GM18507 (cell line): ENCODE results near the gene ALPI.

ENCODE experiments used
- DNase-seq: peaks from one replicate; pipeline ENCODE4 v3.0.0; 2011; ENCODE audit warnings: low read depth; ENCODE audit not compliant: insufficient read length; ENCODE audit errors: extremely low spot score
- FAIRE-seq: peaks from 2 replicates; lab custom pipeline; 2011; peaks lifted over from hg19 to GRCh38; lab: Jason Lieb, UNC

The ALPI gene

DNA sequence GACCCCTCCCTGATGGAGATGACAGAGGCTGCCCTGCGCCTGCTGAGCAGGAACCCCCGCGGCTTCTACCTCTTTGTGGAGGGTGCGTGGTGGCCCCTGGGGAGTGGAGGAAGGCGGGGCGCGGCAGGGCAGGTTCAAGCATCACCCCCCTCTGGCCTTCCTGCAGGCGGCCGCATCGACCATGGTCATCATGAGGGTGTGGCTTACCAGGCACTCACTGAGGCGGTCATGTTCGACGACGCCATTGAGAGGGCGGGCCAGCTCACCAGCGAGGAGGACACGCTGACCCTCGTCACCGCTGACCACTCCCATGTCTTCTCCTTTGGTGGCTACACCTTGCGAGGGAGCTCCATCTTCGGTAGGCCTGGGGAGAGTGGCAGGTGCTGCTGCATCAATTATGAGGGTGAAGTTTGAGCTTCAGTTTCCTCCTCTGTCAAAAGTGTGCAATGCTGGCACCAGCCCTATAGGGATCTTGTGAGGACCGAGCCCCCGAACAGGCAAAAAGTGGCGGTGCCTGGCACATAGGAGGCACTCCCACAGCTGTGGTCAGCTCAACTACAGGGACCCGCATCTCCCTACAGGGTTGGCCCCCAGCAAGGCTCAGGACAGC is 2.2 kb downstream of the ALPI start:
- no peak for DNase-seq
- no peak for FAIRE-seq

DNA sequence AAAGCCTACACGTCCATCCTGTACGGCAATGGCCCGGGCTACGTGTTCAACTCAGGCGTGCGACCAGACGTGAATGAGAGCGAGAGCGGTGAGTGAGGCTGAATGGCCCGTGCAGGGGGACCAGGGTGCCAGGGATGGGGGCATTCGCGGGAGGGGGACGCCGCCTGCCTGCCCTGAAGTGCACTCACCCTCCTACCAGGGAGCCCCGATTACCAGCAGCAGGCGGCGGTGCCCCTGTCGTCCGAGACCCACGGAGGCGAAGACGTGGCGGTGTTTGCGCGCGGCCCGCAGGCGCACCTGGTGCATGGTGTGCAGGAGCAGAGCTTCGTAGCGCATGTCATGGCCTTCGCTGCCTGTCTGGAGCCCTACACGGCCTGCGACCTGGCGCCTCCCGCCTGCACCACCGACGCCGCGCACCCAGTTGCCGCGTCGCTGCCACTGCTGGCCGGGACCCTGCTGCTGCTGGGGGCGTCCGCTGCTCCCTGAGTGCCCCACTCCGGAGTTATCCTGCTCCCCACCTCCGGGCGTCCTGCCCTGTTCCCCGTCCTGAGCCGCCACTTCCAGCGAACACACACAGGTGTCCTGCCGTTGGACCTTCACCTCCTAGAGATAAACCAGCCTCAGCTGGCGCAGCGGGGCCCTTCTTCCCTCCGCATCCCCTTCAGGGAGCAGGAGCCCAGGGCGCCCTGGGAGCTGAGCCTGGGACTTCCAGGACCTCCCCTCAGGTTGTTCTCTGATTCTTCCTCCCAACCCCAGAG is 2.9 kb downstream of the ALPI start:
- FAIRE-seq = no peak
- DNase-seq = no peak

DNA sequence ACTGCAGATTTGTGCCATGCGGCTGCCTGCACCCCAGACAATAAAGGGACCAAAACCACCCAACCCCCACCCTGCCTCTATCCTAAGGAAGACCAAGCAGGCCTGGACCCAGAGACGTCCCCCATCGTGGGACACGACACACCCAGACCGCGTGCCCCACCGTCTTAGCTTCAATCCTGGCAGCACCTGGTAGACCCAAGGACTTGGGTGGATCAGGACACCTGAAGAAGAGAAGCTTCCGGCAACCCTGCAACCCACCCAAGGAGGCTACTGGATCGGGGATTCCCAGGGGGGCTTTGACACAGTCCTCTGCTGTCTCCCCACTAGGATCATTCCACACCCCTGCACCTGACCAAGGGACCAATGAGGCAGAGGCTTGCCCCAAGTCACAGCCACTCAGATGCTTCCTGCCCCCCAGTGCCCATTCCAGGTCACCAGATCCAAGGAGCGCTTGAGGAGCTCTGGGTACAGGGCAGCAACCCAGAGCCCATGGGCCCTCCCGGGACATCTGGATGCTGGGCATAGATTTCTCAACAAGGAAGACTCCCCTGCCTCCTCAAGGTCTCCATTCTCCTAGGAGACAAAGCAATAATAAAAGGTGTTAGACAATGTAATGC is 3.6 kb downstream of the ALPI start:
- no peak for DNase-seq
- no peak for FAIRE-seq

DNA sequence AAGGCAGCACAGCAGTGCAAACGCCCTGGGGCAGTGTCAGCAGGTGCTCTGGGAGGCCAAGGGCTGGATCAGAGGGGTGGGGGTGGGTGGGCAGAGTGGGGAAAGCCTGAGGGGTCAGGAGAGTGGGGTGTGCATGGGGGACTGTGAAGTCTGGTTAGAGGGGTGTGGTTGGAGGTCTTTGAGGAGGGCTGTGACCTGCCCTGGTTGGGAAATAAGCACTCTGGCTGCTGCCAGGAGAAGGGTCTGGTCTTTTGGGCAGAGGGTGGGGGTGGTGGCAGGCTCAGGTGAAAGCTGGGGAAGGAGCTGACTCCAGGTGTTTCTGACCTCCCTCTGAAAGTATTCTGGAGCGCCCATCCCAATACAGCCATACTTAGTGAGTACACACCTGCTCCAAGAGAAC is 4.2 kb downstream of the ALPI start:
- DNase-seq (no peak), FAIRE-seq (no peak)

DNA sequence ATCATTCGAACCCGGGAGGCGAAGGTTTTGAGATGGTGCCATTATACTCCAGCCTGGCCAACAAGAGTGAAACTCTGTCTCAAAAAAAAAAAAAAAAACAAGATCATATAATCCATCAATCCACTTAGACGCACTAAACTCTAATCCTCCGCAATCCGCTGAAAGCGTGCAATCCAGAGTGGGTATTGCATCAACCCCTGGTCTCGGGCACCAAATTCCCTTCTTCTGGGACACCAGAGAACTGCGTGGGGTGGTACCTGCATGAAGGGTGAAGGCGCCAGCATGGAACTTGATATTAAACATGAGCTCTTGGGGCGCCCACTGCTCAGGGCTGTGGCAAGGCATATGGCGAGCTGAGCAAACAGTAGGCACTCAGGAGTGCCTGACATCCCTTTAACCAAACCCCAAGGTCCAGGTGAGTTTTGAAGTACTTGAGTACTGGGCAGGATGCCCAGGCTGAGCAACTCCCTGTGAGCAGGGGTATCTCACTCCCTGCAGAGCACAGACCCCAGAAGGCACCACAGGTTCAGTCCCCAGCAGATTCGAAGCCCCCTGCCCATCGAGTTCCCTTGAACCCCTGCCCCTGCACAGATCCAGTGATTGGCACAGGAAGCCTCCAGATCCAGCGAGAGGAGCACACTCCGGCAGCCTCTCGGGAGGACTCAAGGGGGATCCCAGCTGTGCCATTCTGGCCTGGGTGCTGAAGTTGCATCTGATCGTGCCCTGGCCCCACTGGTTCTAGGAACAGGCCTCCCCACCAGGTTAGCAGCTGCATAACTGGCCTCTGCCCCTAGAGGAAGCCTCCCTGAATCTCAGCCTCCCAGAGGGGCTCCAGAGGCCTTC is 8.0 kb downstream of the ALPI start:
- DNase-seq = no peak
- FAIRE-seq = no peak

DNA sequence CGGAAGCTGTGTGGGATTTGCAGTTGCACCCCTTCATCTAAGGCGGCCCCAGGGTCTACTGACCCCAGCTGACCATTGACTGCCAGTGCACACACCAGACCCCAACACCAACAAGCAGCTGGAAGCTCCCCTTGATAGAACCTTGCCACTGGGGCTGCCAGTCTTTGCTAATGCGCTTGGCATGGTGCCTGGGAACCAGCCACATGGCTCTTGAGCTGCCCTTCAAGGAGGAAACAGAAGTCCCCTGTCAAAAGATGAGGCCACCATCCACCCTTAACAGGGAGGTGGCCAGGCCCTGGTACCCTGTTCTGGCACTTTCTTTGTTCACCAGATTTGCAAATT is 8.6 kb downstream of the ALPI start:
- no peak for FAIRE-seq
- DNase-seq = no peak

DNA sequence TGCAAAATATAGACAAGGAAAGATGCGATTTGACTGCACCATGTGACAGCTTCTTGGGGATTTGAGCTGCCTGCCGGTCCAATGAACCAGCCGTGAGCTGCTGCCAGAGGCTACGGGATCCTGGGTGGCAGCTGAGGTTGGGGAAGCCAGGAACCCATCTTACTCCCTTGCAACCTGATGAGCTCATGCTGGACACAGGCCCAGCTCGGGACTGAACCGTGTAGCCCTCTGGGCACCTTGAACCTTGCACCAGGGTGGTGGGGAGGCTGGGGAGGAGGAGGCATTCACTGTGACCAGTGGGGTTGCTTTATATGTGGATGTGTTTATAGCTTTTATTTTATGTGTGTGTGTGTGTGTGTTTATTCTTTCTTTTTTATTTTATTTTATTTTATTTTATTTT is 9.1 kb downstream of the ALPI start:
- FAIRE-seq = no peak

DNA sequence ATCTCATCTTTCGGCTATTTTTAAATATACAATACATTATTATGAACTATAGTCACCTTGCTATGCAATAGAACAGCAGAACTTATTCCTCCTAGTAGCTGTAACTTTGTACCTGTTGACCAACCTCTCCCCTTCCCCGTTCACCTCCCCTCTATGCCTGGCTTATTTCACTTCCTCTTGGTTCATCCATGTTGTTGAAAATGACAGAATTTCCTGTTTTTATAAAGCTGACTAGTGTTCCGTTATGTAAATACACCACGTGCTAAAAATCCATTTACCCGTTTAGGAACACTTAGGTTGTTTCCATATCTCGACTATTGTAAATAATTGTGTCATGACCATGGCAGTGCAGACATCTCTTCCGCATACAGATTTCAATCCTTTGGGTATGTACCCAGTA is 10.3 kb downstream of the ALPI start:
- FAIRE-seq = no peak
- DNase-seq = no peak

More for the DNA sequence above, 9.1 kb downstream of the ALPI start:
- no peak for DNase-seq

DNA sequence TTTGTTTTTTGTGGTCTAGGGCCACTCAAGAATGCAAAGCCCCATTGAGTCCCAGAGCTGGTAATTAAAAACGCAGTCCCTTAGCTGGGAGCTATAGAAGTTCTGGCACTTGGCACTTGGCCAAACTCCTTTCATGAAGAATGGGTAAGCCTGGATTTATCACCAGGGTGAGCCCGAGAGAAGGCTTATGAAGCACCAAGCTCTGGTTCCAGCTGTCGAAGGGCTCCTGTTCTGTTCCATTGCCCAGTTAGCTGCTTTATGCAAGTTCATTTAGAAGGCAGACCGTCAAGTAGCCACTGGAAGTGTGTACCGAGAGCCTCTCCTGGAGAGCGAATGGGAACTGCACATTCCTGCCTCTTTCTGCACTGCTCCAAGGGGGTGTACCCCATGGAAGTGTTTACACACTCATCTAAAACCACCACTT is 17.5 kb downstream of the ALPI start:
- DNase-seq (no peak), FAIRE-seq (no peak)

DNA sequence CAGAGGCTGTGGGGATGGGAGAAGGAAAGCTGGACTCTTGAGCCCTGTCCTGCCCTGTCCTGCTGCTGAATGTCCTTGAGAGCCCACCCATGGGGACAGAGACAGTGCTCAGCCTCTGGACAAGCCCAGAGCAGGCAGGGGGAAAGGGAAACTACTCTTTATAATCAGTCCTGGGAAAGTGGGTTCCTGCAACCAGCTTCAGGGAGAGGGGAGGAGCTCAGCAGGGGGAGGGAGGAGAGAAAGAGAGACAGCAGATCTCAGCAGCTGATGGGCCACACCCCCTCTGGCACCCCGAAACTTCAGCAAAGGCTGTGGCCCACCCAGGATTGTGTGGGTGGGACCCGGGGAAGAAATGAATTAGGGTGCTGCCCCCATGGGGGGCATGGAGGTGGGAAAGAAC is 20.1 kb downstream of the ALPI start:
- FAIRE-seq = no peak
- no peak for DNase-seq

DNA sequence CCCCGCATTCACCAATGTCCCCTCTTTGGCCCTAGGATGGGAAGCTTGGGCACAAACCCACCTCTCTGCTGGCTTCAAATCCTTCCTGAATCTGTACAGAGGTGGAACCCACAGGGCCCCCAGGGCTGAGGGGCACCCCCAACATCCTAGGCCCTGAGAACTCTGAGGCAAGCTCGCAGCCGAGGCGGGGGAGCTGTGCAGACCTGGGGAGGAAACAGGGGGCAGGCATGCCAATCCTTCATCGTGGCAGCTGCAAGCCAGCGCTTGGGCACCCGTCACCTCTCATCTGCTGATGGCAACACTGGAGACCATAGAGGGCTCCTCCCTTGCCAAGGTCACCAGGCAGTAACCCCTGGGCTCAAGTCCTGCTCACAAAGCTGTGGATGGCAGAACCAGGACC is 20.8 kb downstream of the ALPI start:
- DNase-seq = no peak
- no peak for FAIRE-seq

DNA sequence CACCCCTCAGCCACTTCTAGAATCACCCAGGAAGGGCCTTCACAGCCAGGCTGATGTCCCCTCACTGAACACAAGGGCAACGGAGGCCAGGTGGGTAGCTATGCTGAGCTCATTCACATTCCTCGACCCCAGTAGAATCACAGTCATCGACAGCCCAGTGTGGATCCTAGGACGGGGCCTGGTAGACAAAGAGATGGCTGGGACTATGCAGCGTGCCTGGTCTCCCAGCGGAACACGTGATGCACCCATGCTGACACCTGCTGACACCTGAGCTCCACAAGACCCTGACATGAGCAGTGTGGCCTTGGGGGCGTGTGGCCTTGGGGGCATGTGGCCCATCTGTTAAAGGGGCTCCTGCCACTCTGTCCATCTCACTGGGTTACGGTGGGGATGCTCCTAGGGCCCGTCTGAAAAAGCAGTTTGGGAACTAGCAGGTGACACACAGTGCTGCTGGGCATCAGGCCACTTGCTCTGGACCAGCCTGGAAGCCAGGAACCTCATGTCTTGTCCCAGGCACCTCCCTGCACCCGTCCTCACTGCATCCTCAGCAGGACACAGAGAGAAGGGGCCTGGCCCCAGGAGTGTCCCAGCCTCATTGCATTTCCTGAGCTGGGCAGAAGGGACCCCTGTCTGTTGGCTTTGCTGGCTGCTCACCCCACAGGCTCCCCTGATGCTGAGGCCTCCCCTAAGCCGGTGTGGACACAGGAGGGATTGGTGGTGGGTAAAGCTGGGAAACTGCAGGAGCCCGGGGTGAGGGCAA is 22.0 kb downstream of the ALPI start:
- DNase-seq = no peak
- FAIRE-seq = no peak

DNA sequence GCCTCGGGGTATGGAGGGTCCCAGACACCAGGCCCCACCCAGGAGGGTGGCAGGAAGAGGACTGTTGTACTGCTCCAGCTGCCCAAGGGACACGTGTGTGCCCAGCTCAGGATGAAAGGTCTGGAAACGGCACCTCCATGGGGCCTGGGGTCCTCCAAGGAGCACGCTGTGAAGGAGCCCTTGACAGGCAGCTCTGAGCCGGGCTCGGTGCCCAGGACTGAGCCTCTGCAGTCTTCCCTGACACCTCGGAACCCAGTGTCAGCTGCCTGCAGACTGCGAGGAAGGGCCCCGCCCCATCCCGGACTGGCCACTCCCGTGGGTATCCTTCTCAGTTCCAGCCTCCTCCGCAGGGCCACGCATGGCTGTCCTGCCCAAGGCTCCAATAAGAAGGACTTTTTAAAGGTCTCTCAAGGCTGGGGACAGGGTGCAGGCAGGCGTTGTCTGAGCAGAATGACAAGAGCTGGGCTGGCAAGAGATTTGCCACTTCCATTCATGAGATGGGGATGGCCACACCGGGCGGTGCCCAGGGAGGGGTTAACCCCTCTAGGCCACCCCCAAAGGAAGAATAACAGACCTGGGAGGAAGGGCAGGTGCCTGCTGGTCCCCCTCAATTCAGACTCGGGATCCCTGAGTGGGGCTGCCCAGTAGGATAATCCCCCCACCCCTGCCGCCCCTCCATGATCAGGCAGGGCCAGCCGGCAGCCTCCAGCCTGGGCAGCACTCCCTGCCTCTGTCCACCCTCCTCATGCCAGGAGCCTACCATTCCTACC is 22.8 kb downstream of the ALPI start:
- DNase-seq (no peak), FAIRE-seq (no peak)

DNA sequence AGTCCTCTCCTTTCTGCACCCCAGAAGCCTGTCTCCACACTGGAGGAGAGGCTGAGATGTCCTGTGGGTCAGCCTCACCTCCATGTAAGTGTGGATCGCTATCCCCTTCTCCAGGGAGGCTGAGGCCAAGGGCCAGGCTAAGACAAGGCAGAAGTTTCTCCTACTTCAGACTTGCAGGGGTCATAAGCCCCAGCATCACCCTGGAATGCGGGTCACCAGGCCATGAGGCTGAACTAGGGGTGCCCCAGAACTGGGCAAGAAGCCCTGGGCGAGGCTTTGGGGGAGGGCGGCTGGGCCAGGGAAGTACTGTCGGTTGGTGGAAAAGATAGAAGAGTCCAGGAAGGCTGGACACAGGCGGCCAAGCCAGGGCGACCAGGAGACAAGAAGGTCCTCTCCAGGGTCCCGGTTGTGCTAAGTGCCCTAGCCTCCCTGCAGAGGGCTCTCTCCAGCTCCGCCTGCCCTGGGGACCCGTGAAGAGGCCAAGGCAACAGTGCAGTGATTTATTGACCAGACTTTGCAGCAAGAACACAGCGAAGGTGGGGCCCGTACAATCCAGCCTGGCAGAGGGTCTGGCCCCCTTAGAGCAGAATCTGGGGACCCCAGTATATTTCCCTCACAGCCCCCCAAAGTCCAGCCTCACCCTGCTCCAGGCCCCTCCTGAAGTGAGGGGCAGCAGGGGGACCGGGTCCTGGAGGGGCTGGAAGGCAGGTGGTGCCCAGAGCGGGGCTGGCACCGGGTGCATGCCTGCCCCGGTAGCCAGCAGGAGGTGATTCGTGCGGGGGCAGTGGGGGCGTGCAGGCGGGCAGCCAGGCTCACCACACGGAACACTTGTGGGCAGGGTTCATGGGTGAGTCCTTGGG is 23.6 kb downstream of the ALPI start:
- DNase-seq = no peak
- no peak for FAIRE-seq

DNA sequence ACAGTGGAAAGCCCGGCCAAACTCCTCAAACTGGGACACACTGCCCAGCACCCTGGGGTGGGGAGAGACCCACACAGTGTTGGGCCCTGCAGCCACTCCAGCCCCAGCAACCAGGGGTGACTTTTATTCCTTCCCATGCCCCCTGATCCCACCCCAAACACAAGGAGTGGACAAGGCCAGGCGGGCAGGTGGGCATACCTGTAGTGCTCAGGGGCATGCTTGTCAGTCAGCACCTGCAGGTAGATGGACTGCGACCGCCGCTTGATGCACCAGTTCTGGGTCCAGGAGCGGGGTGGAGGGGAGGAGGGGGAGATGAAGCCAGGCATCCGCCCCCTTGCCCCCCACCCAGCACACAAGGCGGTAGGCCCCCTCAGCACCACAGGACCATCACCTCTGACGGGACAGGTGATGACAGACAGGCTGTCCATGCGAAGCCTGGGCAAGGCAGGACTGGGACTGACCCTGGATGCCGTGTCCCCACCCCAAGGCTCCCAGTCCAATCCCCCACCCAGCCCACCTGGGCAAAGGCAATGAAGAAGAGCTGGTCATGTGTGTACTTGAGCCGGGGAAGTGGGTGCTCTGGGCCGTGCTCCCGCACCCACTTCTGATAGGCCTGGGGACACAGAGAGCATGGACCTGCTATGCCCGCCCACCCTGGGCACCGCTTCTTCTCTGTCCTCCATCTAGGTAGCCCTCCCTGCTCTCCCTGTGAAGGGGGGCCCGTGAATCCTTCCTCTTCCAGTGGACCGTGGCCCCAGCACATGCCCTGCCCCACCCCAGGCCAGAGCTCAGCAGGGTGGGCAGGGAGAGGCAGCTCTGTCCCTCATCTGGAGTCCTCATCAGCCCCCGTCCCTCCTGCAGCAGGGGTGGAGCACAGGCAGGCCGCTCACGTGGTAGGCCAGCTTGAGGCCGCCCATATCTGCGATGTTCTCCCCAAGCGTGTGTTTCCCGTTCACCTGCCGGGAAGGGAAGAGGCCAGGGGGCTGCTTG is 24.5 kb downstream of the ALPI start:
- no peak for FAIRE-seq
- DNase-seq = no peak

DNA sequence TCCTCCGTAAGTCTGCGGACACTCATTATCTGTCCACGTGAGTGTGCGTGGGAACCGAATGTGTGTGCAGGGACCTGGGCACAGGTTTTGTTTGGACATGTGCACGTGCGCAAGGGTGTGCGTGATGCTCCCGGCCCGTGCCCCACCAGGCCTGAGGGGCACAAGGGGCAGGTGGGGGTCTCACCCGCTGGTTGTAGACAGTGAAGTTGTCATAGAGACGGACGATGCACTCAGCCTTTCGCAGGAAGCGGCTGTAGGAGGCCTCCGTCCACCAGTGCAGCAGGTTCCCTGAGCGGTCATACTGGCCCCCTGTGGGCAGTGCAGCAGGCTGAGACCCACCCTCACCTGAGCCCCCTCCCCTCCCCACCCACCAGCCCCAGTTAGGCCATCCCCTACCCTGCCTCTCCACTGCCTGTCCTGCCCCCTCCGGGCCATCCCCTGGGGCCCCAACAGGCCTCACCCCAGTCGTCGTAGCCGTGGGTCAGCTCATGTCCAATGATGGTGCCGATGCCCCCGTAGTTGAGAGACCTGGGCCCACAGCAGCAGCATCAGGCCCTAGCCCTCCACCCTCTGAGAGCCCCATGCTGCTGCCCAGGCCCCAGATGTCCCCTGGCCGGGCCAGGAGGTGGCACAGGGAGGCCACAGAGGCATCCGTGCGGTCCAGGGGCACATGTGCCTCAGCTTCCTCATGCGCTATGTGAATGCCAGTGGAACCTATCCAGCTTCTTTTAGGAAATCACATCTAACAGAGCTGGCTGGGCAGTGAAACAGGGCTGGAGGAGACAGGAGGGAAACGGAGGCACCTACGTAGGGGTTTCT is 25.6 kb downstream of the ALPI start:
- FAIRE-seq (no peak), DNase-seq (no peak)
